HG02840 (cell line): ENCODE results near the gene CRB1.

ENCODE experiments used
- ATAC-seq: cut with Tn5 transposase; IDR thresholded peaks from one replicate; pipeline ENCODE4 v1.9.1; 2021; ENCODE audit warnings: mild to moderate bottlenecking, moderate library complexity, moderate number of reproducible peaks; ENCODE audit not compliant: unreplicated experiment, low FRiP score

The CRB1 gene

GRCh38 chr1:197510691-197511378, 242.8 kb downstream of the CRB1 start:
- no peak for ATAC-seq

- no peak for ATAC-seq
Measured at GRCh38 chr1:197515421-197515820, 247.4 kb downstream of the CRB1 start.

GRCh38 chr1:197519741-197520334, 251.8 kb downstream of the CRB1 start:
- no peak for ATAC-seq

GRCh38 chr1:197521118-197521739, 253.2 kb downstream of the CRB1 start:
- no peak for ATAC-seq

GRCh38 chr1:197526736-197527371, 258.8 kb downstream of the CRB1 start:
- ATAC-seq = no peak
